ENCODE results near the gene SCN9A. TPM values are rescaled to one million over a fixed set of nuclear protein-coding genes. Genes with fewer than 3 reads are reported as not detected.

SCN9A gene
- total and polyA plus RNA-seq, 10 of the 15 experiments (the other 5 are each of a cell fraction or from before 2014, with no cell fraction given), result 0.04 to 0.08 (median 0.08) TPM; not detected in 7

DNA sequence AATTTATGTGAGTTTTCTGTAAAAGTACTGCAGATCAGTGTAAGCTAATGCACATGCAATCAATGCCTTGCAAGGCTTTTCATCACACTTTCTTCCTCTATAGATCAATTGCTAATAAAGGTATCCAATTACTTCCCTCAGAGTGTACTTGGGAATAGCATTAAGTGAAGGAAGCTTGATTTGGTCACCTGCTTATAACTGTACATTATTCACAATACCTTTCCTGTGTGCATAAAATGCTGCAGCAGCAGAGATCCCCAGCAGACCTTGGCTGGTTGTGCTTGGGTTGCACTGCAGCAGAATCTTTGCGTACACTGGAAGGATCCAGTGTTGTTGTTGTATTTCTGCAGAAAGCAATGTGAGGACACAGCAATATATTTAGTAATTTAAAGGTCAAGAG lies 18.5 kb upstream of the SCN9A start:
- Histone ChIP-seq H3K79me2 (ENCODE audit: control insufficient read depth, insufficient read depth, low read length) (no peaks in the 10 kb centered on the region), H3K36me3 (ENCODE audit: control insufficient read depth in 2 of 2, insufficient read depth in 2 of 2, low read length in 1 of 2) (no peaks in the 10 kb centered on the region), H2AFZ (ENCODE audit: control insufficient read depth, low read depth, low read length) (no peak overlapping the region), H3K27ac (ENCODE audit: control insufficient read depth, insufficient read depth) (no peak overlapping the region), H3K4me1 (ENCODE audit: control insufficient read depth, insufficient read depth, low read length) (no peaks in the 10 kb centered on the region), H3K4me3 (no peak overlapping the region), H3K9ac (ENCODE audit: control insufficient read depth, insufficient read depth, low read length) (no peak overlapping the region), H3K27me3 (replicated peaks in 1 of 2; ENCODE audit: control insufficient read depth in 2 of 2, insufficient read depth in 2 of 2, low read length in 1 of 2) (no peaks in the 10 kb centered on the region), H3K9me3 (replicated peaks; ENCODE audit: control insufficient read depth, insufficient read depth, low read length) (no peaks in the 10 kb centered on the region), H3K4me2 (ENCODE audit: control insufficient read depth, insufficient read depth) (no peak overlapping the region), H4K20me1 (ENCODE audit: control insufficient read depth, insufficient read depth) (no peaks in the 10 kb centered on the region)
- ChIA-PET POLR2A (no interaction called here), RAD21 (ENCODE audit: unreplicated experiment) (no interaction called here), SMC1A (ENCODE audit: uncharacterized antibody, unreplicated experiment) (no interaction called here), CTCF (no interaction called here)
- ATAC-seq (no peak), FAIRE-seq (no peak), DNase-seq (ENCODE audit: low read depth, low spot score) (no peak)
- in situ Hi-C loops (cut with MboI) (no loop called here), intact Hi-C loops (cut with micrococcal nuclease; ENCODE audit: unreplicated experiment) (no loop called here)
- no TSS peak for BruUV-seq (replicated peaks)
- 54% methylated on average over 1 of the region's 1 CpG for WGBS (ENCODE audit: insufficient coverage, insufficient replicate concordance, low lambda C conversion rate, missing lambda C conversion rate)
- TF ChIP-seq, protein P1, sequence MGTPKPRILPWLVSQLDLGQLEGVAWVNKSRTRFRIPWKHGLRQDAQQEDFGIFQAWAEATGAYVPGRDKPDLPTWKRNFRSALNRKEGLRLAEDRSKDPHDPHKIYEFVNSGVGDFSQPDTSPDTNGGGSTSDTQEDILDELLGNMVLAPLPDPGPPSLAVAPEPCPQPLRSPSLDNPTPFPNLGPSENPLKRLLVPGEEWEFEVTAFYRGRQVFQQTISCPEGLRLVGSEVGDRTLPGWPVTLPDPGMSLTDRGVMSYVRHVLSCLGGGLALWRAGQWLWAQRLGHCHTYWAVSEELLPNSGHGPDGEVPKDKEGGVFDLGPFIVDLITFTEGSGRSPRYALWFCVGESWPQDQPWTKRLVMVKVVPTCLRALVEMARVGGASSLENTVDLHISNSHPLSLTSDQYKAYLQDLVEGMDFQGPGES (IDR thresholded peaks at IDR 0.05), result no peak
- TF ChIP-seq PAX8 (IDR thresholded peaks at IDR 0.05), result no peak
- no peak for TF ChIP-seq ZNF207 (IDR thresholded peaks at IDR 0.05; ENCODE audit: borderline replicate concordance)
- TF ChIP-seq MYB (IDR thresholded peaks at IDR 0.05; ENCODE audit: borderline replicate concordance, low read depth, low read length), result no peak
- no peak for TF ChIP-seq ZNF384 (IDR thresholded peaks at IDR 0.05; ENCODE audit: borderline replicate concordance, low read depth, low read length)
- TF ChIP-seq CEBPZ (IDR thresholded peaks at IDR 0.05; ENCODE audit: low read depth, low read length), result no peak
- TF ChIP-seq SMAD5 (IDR thresholded peaks at IDR 0.05; ENCODE audit: low read depth), result no peak
- no peak for TF ChIP-seq FOXM1 (IDR thresholded peaks at IDR 0.05; ENCODE audit: low read depth, low read length)
- TF ChIP-seq NRF1 (conservative IDR thresholded peaks at IDR 0.05; ENCODE audit: low read depth, low read length), result no peak
- no peak for TF ChIP-seq EZH2 (IDR thresholded peaks at IDR 0.05; ENCODE audit: borderline replicate concordance, control insufficient read depth, low read depth, low read length)
- no peak for TF ChIP-seq RUNX3 (IDR thresholded peaks at IDR 0.05; ENCODE audit: low read length)
- TF ChIP-seq, protein P2, sequence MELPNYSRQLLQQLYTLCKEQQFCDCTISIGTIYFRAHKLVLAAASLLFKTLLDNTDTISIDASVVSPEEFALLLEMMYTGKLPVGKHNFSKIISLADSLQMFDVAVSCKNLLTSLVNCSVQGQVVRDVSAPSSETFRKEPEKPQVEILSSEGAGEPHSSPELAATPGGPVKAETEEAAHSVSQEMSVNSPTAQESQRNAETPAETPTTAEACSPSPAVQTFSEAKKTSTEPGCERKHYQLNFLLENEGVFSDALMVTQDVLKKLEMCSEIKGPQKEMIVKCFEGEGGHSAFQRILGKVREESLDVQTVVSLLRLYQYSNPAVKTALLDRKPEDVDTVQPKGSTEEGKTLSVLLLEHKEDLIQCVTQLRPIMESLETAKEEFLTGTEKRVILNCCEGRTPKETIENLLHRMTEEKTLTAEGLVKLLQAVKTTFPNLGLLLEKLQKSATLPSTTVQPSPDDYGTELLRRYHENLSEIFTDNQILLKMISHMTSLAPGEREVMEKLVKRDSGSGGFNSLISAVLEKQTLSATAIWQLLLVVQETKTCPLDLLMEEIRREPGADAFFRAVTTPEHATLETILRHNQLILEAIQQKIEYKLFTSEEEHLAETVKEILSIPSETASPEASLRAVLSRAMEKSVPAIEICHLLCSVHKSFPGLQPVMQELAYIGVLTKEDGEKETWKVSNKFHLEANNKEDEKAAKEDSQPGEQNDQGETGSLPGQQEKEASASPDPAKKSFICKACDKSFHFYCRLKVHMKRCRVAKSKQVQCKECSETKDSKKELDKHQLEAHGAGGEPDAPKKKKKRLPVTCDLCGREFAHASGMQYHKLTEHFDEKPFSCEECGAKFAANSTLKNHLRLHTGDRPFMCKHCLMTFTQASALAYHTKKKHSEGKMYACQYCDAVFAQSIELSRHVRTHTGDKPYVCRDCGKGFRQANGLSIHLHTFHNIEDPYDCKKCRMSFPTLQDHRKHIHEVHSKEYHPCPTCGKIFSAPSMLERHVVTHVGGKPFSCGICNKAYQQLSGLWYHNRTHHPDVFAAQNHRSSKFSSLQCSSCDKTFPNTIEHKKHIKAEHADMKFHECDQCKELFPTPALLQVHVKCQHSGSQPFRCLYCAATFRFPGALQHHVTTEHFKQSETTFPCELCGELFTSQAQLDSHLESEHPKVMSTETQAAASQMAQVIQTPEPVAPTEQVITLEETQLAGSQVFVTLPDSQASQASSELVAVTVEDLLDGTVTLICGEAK (IDR thresholded peaks at IDR 0.05; ENCODE audit: borderline replicate concordance), result no peak
- TF ChIP-seq, protein P3, sequence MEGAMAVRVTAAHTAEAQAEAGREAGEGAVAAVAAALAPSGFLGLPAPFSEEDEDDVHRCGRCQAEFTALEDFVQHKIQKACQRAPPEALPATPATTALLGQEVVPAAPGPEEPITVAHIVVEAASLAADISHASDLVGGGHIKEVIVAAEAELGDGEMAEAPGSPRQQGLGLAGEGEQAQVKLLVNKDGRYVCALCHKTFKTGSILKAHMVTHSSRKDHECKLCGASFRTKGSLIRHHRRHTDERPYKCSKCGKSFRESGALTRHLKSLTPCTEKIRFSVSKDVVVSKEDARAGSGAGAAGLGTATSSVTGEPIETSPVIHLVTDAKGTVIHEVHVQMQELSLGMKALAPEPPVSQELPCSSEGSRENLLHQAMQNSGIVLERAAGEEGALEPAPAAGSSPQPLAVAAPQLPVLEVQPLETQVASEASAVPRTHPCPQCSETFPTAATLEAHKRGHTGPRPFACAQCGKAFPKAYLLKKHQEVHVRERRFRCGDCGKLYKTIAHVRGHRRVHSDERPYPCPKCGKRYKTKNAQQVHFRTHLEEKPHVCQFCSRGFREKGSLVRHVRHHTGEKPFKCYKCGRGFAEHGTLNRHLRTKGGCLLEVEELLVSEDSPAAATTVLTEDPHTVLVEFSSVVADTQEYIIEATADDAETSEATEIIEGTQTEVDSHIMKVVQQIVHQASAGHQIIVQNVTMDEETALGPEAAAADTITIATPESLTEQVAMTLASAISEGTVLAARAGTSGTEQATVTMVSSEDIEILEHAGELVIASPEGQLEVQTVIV (IDR thresholded peaks at IDR 0.05; ENCODE audit: borderline replicate concordance, partially characterized antibody), result no peak
- no peak for TF ChIP-seq MTA3 (IDR thresholded peaks at IDR 0.05; ENCODE audit: borderline replicate concordance, low read length)

Data from GM12878 (cell line).